Measurements from ENCODE around the gene HS6ST3.

The HS6ST3 gene

DNA sequence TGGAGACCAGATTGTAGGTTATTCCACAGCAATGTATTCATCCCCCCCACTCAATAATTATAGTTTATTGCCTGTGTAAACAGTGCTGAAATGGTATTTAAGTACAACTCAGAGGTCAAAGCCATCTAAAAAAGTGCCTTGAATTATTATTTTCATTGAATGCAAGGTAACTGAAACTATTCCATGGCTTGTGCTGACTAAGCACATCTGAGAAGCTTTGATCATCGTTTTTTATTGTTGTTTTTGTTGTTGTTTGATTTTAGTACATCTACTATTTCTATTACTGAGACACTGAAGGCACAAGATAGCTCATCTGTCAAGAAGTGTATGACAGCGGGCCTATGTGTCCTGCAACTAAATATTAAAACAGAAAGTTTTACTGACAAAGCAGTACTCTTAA lies 596.4 kb downstream of the HS6ST3 start:
- ATAC-seq (ENCODE audit: low read depth) = no peak
- TF ChIP-seq, protein P1, sequence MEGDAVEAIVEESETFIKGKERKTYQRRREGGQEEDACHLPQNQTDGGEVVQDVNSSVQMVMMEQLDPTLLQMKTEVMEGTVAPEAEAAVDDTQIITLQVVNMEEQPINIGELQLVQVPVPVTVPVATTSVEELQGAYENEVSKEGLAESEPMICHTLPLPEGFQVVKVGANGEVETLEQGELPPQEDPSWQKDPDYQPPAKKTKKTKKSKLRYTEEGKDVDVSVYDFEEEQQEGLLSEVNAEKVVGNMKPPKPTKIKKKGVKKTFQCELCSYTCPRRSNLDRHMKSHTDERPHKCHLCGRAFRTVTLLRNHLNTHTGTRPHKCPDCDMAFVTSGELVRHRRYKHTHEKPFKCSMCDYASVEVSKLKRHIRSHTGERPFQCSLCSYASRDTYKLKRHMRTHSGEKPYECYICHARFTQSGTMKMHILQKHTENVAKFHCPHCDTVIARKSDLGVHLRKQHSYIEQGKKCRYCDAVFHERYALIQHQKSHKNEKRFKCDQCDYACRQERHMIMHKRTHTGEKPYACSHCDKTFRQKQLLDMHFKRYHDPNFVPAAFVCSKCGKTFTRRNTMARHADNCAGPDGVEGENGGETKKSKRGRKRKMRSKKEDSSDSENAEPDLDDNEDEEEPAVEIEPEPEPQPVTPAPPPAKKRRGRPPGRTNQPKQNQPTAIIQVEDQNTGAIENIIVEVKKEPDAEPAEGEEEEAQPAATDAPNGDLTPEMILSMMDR (IDR thresholded peaks at IDR 0.05; ENCODE audit: poor library complexity, severe bottlenecking) = no peak
- no peaks in the 10 kb centered on the region for H3K4me1 ChIP-seq (ENCODE audit: insufficient read depth, poor library complexity, severe bottlenecking)

DNA sequence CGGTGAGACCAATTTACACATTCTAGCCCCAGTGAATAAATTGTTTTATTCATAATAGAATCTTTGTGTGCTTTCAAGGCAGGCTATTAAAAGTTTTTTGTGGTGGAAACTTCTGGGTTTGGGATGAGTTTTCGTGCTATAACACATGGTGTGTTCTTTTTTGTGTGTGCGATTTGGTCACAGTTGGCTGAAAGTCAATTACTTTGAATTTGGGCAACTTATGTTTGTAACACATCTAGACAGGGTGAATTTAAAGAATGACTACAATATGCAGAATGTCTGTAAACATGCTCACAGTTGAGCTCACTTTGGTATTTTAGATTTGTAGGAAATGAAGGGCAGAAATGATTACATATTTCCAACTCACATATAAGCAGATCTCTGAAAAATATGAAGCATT lies 597.3 kb downstream of the HS6ST3 start:
- Histone ChIP-seq H3K9me3 (ENCODE audit: severe bottlenecking) (no peaks in the 10 kb centered on the region), H3K4me3 (ENCODE audit: severe bottlenecking) (no peak overlapping the region), H3K36me3 (ENCODE audit: low read depth) (no peaks in the 10 kb centered on the region), H3K27me3 (ENCODE audit: insufficient read depth, poor library complexity, severe bottlenecking) (no peaks in the 10 kb centered on the region), H3K27ac (ENCODE audit: poor library complexity, severe bottlenecking) (no peak overlapping the region), H3K4me1 (ENCODE audit: insufficient read depth, poor library complexity, severe bottlenecking) (no peaks in the 10 kb centered on the region)
- ATAC-seq (ENCODE audit: low read depth) (no peak), DNase-seq (ENCODE audit: low spot score) (no peak)
- TF ChIP-seq, protein P1 (IDR thresholded peaks at IDR 0.05; ENCODE audit: poor library complexity, severe bottlenecking) = no peak

More for the DNA sequence above, 596.4 kb downstream of the HS6ST3 start:
- Histone ChIP-seq H3K27me3 (ENCODE audit: insufficient read depth, poor library complexity, severe bottlenecking) (no peaks in the 10 kb centered on the region), H3K36me3 (ENCODE audit: low read depth) (no peaks in the 10 kb centered on the region), H3K4me3 (ENCODE audit: severe bottlenecking) (no peak overlapping the region), H3K9me3 (ENCODE audit: severe bottlenecking) (no peaks in the 10 kb centered on the region), H3K27ac (ENCODE audit: poor library complexity, severe bottlenecking) (no peak overlapping the region)
- DNase-seq (ENCODE audit: low spot score) = no peak

DNA sequence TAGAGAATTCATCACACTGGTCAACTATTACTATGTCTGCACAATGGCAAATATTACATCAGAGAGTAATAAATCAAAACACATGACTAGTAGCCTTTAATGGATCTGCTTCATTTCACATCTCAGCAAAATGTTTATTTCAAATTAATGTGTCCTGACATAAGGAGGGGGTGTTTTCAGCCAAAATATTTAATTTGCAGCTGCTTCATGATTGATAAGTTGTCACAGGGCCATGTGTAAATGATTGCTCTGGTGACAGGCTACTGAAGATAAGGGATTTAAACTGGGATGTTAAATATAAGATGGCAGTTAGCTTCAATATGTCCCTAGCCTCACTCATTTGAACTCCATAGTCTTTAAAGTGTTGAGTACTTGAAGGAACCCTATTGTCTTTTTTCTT lies 601.1 kb downstream of the HS6ST3 start:
- ATAC-seq (ENCODE audit: low read depth) (no peak), DNase-seq (ENCODE audit: low spot score) (no peak)
- TF ChIP-seq, protein P1 (IDR thresholded peaks at IDR 0.05; ENCODE audit: poor library complexity, severe bottlenecking) = no peak
- Histone ChIP-seq H3K27ac (ENCODE audit: poor library complexity, severe bottlenecking) (no peak overlapping the region), H3K4me1 (ENCODE audit: insufficient read depth, poor library complexity, severe bottlenecking) (no peaks in the 10 kb centered on the region), H3K27me3 (ENCODE audit: insufficient read depth, poor library complexity, severe bottlenecking) (no peaks in the 10 kb centered on the region), H3K4me3 (ENCODE audit: severe bottlenecking) (no peak overlapping the region), H3K36me3 (ENCODE audit: low read depth) (no peaks in the 10 kb centered on the region), H3K9me3 (ENCODE audit: severe bottlenecking) (no peaks in the 10 kb centered on the region)

DNA sequence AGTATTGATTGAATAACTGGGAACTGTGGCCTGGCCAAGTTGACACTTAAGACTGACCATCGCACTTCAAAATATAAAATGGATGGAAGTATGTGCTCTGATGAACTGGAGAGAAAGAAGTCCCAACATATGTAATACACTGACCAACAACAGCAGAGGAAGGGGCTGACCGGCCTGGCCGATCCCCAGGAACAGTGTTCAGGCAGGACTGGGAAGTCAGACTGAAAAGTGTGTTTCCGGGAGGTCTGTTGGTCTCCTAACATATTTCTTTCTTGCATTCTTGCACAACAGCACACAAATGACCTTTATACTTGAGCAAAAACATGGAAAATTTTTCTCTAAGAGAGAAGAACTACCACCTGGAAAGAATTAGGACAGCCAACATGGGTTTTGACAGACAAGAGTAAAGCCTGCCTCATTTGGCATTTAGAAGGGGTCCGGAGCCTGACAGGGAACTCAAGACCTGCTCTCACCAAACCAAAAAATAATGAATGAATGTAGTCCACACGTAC lies 606.5 kb downstream of the HS6ST3 start:
- Histone ChIP-seq H3K36me3 (ENCODE audit: low read depth) (no peaks in the 10 kb centered on the region), H3K4me3 (ENCODE audit: severe bottlenecking) (no peak overlapping the region), H3K27ac (ENCODE audit: poor library complexity, severe bottlenecking) (no peak overlapping the region), H3K4me1 (ENCODE audit: insufficient read depth, poor library complexity, severe bottlenecking) (no peaks in the 10 kb centered on the region), H3K9me3 (ENCODE audit: severe bottlenecking) (no peaks in the 10 kb centered on the region), H3K27me3 (ENCODE audit: insufficient read depth, poor library complexity, severe bottlenecking) (no peaks in the 10 kb centered on the region)
- DNase-seq (ENCODE audit: low spot score) (no peak), ATAC-seq (ENCODE audit: low read depth) (no peak)
- TF ChIP-seq, protein P1 (IDR thresholded peaks at IDR 0.05; ENCODE audit: poor library complexity, severe bottlenecking) = no peak

DNA sequence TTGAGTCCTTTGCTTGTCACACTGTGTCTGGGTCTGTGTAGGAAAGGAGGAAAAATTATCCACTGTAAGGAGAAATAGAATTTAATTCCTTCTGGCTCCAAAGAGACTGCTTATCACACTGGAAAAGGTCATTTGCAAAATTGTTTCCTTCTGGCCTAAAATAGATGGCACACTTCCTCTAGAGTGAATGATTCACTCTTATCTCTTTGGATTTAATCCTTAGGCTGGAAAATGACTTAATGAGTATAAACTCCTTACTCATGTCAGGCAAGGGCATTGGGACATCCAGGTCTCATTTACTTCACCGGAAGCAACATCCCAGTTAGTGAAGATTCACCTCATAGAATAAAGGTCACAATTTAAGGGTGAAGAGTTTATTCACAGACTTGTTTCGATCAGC lies 610.8 kb downstream of the HS6ST3 start:
- H3K4me3 ChIP-seq (ENCODE audit: severe bottlenecking) = no peak overlapping the region
- H3K36me3 ChIP-seq (ENCODE audit: low read depth) = no peaks in the 10 kb centered on the region
- H3K4me1 ChIP-seq (ENCODE audit: insufficient read depth, poor library complexity, severe bottlenecking) = no peaks in the 10 kb centered on the region
- TF ChIP-seq, protein P1 (IDR thresholded peaks at IDR 0.05; ENCODE audit: poor library complexity, severe bottlenecking) = no peak
- DNase-seq (ENCODE audit: low spot score) (no peak), ATAC-seq (ENCODE audit: low read depth) (no peak)
- H3K27me3 ChIP-seq (ENCODE audit: insufficient read depth, poor library complexity, severe bottlenecking) = no peaks in the 10 kb centered on the region
- no peaks in the 10 kb centered on the region for H3K9me3 ChIP-seq (ENCODE audit: severe bottlenecking)
- no peak overlapping the region for H3K27ac ChIP-seq (ENCODE audit: poor library complexity, severe bottlenecking)
